RPMI8226 (cell line): ENCODE measurements around the gene MC3R.

Source experiments
- DNase-seq: peaks from one replicate; pipeline ENCODE4 v3.0.0-alpha.2; 2015

Gene MC3R

GRCh38 chr20:56257604-56258003 is 9.1 kb downstream of the MC3R start:
- no peak for DNase-seq

GRCh38 chr20:56259948-56260347 is 11.4 kb downstream of the MC3R start:
- no peak for DNase-seq

GRCh38 chr20:56268536-56268935 is 20.0 kb downstream of the MC3R start:
- DNase-seq: no peak

- no peak for DNase-seq
Measured at GRCh38 chr20:56271974-56272373, 23.4 kb downstream of the MC3R start.

- DNase-seq: no peak
Measured at GRCh38 chr20:56273491-56273890, 25.0 kb downstream of the MC3R start.

GRCh38 chr20:56274156-56274555 is 25.6 kb downstream of the MC3R start:
- no peak for DNase-seq

GRCh38 chr20:56278196-56278595 is 29.7 kb downstream of the MC3R start:
- DNase-seq: no peak

- no peak for DNase-seq
Measured at GRCh38 chr20:56285496-56285895, 37.0 kb downstream of the MC3R start.

GRCh38 chr20:56289652-56290051 is 41.1 kb downstream of the MC3R start:
- no peak for DNase-seq

GRCh38 chr20:56299362-56299761 is 50.8 kb downstream of the MC3R start:
- no peak for DNase-seq
